ENCODE measurements around the gene SAT1.
A peak's percentile ranks its signal among the peaks of the same experiment; 100 is the strongest.

Gene SAT1

DNA sequence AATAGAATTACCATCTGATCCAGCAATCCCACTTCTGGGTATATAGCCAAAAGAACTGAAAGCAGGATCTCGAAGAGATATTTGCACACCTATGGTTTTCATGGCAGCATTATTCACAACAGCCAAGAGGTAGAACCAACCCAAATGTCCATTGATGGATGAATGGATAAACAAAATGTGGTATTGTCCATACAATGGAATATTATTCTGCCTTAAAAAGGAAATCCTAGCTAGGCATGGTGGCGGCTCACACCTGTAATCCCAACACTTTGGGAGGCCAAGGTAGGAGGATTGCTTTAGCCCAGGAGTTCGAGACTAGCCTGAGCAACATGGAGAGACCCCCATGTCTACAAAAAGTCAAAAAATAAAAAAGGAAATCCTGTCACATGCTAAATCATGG is 27.3 kb downstream of the SAT1 start:
- DNase-seq (ENCODE audit: low read depth) = no peak

DNA sequence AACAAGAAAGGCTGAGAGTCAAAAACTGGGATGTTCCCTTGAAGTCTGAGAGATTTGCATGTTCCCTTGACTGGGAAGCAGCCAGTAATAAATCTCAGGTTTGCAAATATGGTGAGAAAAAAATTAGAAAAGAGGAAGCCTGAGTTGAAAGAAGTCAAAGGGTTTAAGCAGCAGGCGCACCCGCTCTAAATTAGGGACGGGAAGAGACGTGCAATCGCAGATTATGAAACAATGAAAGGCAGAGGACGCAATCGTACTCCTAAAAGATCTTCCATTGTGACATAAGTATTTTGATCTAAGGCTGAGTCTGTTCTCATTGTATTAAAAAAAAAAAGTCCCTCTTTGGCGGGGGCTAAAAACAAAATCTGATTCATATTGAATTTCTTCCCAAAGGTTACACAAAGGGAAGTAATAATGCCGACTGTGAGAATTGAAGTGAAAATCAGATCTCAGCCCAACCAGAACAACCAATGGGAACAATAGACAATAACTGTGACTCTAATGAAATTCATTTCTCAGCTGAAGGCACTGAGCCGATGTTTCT is 28.2 kb downstream of the SAT1 start:
- DNase-seq (ENCODE audit: low read depth) = no peak

GRCh38 chrX:23811656-23812055 is 28.7 kb downstream of the SAT1 start:
- DNase-seq (ENCODE audit: low read depth) = no peak

GRCh38 chrX:23813808-23814207 is 30.8 kb downstream of the SAT1 start:
- DNase-seq (ENCODE audit: low read depth) = no peak

DNA sequence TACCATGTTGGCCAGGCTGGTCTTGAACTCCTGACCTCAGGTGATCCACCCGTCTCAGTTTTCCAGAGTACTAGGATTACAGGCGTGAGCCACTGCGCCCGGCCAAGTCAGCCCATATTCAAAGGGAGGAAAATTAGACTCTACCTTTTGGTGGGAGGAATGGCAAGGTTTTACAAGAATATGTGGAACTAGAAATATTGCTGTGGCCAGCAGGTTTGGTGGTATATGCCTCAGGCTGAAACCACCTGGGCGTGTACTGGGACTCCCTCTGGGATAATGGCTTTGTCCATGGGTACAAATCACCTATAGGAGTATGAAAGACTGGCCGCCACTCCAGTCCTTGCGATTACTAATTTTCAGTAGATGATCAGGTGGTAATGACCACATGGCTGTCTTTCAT is 32.4 kb downstream of the SAT1 start:
- DNase-seq (ENCODE audit: low read depth) = no peak

DNA sequence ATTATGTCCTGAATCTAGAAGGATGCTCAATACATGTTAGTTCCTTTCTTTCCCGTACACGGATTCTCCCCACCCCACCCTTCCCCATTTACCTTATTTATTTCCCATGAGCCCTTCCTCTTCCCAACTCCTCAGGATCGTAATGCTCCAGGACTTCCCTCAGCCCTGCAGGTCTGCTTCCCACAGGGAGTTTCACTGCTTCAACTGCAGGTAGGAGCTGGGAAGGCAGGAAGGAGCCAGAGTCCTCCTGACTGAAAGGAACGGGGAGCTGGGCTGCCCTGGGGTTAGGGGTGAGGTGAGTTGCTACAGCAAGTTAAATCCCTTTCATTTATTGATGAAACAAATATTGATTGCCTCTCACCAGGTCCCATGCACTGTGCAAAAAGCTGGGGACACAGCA is 33.2 kb downstream of the SAT1 start:
- no peak for DNase-seq (ENCODE audit: low read depth)

GRCh38 chrX:23817979-23818336 is 35.0 kb downstream of the SAT1 start:
- no peak for DNase-seq (ENCODE audit: low read depth)

DNA sequence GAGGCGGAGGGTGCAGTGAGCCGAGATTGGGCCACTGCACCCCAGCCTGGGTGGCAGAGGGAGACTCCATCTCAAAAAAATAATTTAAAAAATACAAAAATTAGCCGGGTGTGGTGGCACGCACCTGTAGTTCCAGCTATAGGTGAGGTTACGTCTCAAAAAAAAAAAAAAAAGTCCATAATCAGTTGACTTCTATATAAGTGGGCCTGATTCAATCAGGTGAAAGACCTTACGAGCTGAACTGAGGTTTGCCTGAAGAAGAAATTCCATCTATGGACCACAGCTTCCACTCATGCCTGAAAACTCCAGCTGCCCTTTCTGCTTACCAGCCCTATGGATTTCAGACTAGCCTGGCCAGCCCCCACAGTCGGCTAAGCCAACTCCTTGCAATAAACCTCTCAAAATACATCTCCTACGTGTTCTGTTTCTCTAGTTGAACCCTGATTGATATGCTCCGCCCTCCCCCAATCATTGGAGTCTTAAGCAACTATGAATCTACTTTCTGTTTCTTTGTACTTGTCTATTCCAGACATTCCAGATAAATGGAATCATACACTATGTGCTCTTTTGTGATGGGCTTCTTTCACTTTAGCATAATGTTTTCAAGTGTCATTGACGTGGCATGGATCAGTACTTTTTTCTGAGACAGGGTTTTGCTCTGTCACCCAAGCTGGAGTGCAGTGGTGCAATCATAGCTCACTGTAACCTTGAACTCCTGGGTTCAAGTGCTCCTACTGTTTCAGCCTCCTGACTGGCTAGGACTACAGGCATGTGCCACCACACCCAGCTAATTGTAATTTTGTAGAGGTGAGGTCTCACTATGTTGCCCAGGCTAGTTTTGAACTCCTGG is 36.6 kb downstream of the SAT1 start:
- peak; percentile 33 for DNase-seq (ENCODE audit: low read depth)

DNA sequence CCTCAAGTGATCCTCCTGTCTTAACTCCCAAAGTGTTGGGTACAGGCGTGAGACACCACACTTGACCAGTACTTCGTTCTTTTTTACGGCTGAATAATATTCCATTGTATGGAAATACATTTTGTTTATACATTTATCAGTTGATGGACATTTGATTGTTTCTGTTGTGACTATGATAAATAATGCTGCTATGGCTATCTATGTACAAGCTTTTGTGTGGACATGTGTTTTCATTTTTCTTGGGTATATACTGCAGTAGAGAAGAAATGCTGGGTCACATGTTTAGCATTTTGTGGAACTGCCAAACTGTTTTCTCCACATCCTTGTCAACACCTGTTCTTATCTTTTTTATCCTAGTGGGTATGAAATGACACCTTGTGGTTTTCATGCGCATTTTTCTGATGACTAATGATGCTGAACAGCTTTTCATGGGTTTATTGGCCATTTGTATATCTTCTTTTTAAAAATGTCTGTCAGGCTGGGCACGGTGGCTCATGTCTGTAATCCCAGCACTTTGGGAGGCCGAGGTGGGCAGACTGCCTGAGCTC is 37.3 kb downstream of the SAT1 start:
- peak; percentile 27 for DNase-seq (ENCODE audit: low read depth)

- DNase-seq (ENCODE audit: low read depth) = no peak
Measured at GRCh38 chrX:23821847-23822246, 38.9 kb downstream of the SAT1 start.

DNA sequence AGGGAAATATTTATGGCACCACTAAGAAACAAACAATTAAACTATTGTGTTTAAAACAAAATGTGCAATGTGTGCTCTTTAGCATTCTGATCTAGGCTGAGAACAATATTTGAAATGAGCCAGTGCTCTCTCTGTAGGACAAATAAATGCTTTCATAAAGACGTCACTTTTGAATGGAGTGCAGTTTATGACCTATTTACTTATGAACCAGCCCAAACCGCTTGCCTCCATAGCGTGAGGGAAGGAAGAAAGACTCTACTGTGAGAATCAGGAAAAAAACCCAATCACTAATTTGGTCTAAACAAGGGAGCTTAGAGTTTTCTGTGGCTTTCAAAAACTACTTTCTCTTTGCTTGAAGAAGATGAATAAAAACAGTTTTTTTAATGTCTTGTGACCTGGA is 39.4 kb downstream of the SAT1 start:
- DNase-seq (ENCODE audit: low read depth) = peak; percentile 18

GRCh38 chrX:23822841-23823240 is 39.9 kb downstream of the SAT1 start:
- DNase-seq (ENCODE audit: low read depth) = no peak

DNA sequence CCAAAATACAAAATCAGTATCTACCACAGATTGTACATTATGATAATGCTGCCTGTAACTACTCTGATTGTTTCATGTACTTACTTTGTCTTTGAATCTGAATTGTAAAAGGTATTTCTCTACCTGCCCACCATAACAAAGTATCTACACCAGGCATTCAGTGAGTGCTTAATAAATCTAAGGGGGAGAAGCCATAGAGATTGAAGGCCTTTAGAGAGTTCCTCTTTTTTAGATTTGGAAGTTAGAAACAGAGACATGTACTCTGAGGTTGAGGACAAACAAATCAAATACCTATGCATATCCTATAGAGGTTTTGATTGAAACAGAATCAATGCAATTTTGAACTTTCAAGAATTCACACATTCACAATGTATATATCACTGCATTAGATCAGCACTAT is 42.7 kb downstream of the SAT1 start:
- DNase-seq (ENCODE audit: low read depth) = no peak

DNA sequence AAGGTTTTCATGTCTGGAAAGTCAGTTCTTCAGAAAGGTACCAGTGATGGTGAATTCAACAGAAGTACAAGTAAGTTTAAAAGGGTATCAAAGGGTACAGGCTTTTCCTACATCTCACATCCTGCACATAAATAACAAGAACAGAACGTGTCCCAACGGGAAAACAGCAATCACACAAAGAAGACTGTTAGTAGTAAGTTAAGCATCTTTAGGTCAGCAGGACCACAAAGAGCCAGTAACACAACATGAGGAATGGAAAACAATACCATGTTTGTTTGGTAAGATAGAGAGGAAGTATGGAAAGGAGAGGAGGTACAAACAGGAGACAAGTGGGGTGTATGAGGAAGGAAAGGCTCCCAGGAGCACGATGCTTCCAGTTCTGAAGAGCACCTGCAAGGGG is 43.2 kb downstream of the SAT1 start:
- DNase-seq (ENCODE audit: low read depth) = no peak

DNA sequence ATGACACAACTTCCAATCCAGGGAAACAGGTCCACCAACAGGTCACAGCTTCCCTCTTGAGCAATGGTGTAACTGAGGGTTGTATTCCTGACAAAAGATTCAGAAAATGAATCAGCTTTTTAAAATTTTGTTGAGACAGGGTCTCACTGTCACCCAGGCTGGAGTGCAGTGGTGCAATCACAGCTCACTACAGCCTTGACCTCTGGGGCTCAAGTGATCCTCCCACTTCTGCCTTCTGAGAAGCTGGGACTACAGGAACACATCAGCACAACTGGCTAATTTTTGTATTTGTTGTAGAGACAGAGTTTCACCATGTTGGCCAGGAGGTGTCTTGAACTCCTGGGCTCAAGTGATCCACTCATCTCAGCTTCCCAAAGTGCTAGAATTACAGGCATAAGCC is 43.7 kb downstream of the SAT1 start:
- no peak for DNase-seq (ENCODE audit: low read depth)

DNA sequence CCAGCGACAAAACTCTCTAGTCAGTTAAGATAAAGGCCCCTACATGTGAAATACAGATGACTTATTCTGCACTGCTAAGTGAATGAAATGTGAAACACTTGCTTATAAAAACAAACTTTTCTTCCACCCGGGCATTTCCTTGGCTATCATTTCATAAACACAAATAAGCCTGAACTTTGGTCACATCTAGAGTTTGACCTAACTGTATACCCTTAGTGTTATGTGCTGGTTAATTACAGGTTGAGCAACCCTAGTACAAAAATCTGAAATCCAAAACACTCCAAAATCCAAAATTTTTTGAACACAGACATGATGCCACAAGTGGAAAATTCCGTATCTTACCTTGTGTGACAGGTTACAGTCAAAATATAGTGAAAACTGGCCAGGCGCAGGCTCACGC is 45.9 kb downstream of the SAT1 start:
- DNase-seq (ENCODE audit: low read depth) = no peak

DNA sequence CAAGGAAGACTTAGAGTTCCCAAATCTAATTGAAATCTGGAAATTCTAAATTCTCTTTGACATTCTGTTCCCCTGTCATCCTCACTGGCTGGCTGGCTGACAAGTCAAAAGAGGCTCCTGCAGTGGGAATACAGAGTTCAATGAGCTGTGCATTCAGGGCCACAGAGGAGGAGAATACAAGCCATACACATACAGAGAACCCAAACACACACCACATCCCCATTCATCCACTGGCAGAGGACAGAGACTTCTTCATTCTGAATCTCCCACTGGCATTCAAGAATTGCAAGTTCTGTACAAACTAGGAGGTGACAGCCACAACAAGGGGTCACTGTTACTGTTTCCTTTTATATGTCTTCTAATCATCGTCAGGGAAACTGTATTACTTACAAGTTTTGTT is 49.7 kb downstream of the SAT1 start:
- DNase-seq (ENCODE audit: low read depth) = no peak
